VCaP (cell line): ENCODE results near the gene FARS2.

ENCODE experiments used
- H3K27ac ChIP-seq: fragments of 450-650 bp; 2 replicates; pipeline ENCODE4 v1.5.1; 2017
- CTCF ChIP-seq: fragments of 450-650 bp; conservative IDR thresholded peaks from 2 replicates; pipeline ENCODE4 v1.5.1; 2017; ENCODE audit warnings: mild to moderate bottlenecking, moderate library complexity

Gene FARS2

GRCh38 chr6:5710516-5710915 lies 449.2 kb downstream of the FARS2 start:
- no peak for TF ChIP-seq CTCF
- H3K27ac ChIP-seq = no peak overlapping the region

- no peak for TF ChIP-seq CTCF
- no peak overlapping the region for H3K27ac ChIP-seq
Observed at GRCh38 chr6:5710936-5711335, 449.6 kb downstream of the FARS2 start.

- no peak for TF ChIP-seq CTCF
- peak overlapping the region; percentile 62 for H3K27ac ChIP-seq
Observed at GRCh38 chr6:5712349-5713215, 451.3 kb downstream of the FARS2 start.

GRCh38 chr6:5713519-5713918 lies 452.2 kb downstream of the FARS2 start:
- no peak for TF ChIP-seq CTCF
- peak overlapping the region; percentile 62; the same call in 1 of the 2 replicates for H3K27ac ChIP-seq

- TF ChIP-seq CTCF = no peak
- H3K27ac ChIP-seq = no peak overlapping the region
Observed at GRCh38 chr6:5718231-5718947, 457.1 kb downstream of the FARS2 start.

- no peak for TF ChIP-seq CTCF
- no peak overlapping the region for H3K27ac ChIP-seq
Observed at GRCh38 chr6:5723841-5724691, 462.8 kb downstream of the FARS2 start.

GRCh38 chr6:5724911-5725310 lies 463.6 kb downstream of the FARS2 start:
- H3K27ac ChIP-seq = no peak overlapping the region
- no peak for TF ChIP-seq CTCF
